DMS114 treated with DMSO at 0.1 percent for 48 hours (cell line): ENCODE results near the gene EPS8L2.
"Not testable (repeated sequence)": the region's sequence is repeated elsewhere in the genome, so short reads cannot be mapped to it uniquely, and the experiment has no call there.

Experiments
- DNase-seq: peaks from one replicate; lab custom pipeline; 2025; ENCODE audit not compliant: unreplicated experiment; lab: John Stamatoyannopoulos, UW

The EPS8L2 gene

GRCh38 chr11:724778-725386, 18.9 kb downstream of the EPS8L2 start:
- no peak for DNase-seq

GRCh38 chr11:725624-726202, 19.7 kb downstream of the EPS8L2 start:
- DNase-seq: no peak

GRCh38 chr11:726278-727220, 20.5 kb downstream of the EPS8L2 start:
- DNase-seq: no peak

- no peak for DNase-seq
These were observed 21.3 kb downstream of the EPS8L2 start for GRCh38 chr11:727281-727701.

GRCh38 chr11:727859-728748, 22.1 kb downstream of the EPS8L2 start:
- no peak for DNase-seq

- DNase-seq: no peak
These were observed 23.0 kb downstream of the EPS8L2 start for GRCh38 chr11:728901-729491.

- no peak for DNase-seq
These were observed 23.6 kb downstream of the EPS8L2 start for GRCh38 chr11:729492-730074.

GRCh38 chr11:733072-733471, 27.0 kb downstream of the EPS8L2 start:
- DNase-seq: no peak

GRCh38 chr11:734541-734940, 28.5 kb downstream of the EPS8L2 start:
- not testable (repeated sequence) for DNase-seq

GRCh38 chr11:737366-737765, 31.3 kb downstream of the EPS8L2 start:
- DNase-seq: no peak

GRCh38 chr11:737899-738298, 31.9 kb downstream of the EPS8L2 start:
- DNase-seq: not testable (repeated sequence)

- DNase-seq: no peak
These were observed 36.1 kb downstream of the EPS8L2 start for GRCh38 chr11:742156-742546.

- DNase-seq: no peak
These were observed 36.7 kb downstream of the EPS8L2 start for GRCh38 chr11:742571-743201.

- DNase-seq: no peak
These were observed 39.4 kb downstream of the EPS8L2 start for GRCh38 chr11:745428-745827.

GRCh38 chr11:746289-747157, 40.5 kb downstream of the EPS8L2 start:
- DNase-seq: no peak

GRCh38 chr11:747158-748006, 41.4 kb downstream of the EPS8L2 start, which contains the start of gene TALDO1:
Gene TALDO1, plus strand, starts transcription at chr11:747464. Its CDS starts 18 bp downstream, at chr11:747482.
- DNase-seq: peak; percentile 63

GRCh38 chr11:748007-748359, 42.0 kb downstream of the EPS8L2 start:
- no peak for DNase-seq

GRCh38 chr11:749731-750130, 43.7 kb downstream of the EPS8L2 start:
- DNase-seq: no peak
